Measurements from ENCODE around the gene CDO1. TPM values are rescaled to one million over a fixed set of nuclear protein-coding genes. Genes with fewer than 3 reads are reported as not detected.
A peak's percentile ranks its signal among the peaks of the same experiment; 100 is the strongest.

Gene CDO1
- total RNA-seq, 6 experiments from 2014 or later = 0.12 to 0.26 (median 0.18) TPM; not detected in 2

GRCh38 chr5:115840873-115841272 is 24.4 kb upstream of the CDO1 start:
- no peaks in the 10 kb centered on the region for H3K9me3 Mint-ChIP-seq
- H3K36me3 Mint-ChIP-seq (ENCODE audit: low read depth) = peaks cover 23% of the 10 kb centered on the region
- no peak for DNase-seq
- peaks cover 63% of the 10 kb centered on the region for H3K4me1 Mint-ChIP-seq (ENCODE audit: low read depth)
- H3K4me3 Mint-ChIP-seq = peak overlapping the region; percentile 92
- H3K27me3 Mint-ChIP-seq (ENCODE audit: insufficient read depth) = peaks cover 2% of the 10 kb centered on the region
- TF ChIP-seq CTCF (IDR thresholded peaks at IDR 0.05) = no peak
- peak overlapping the region; percentile 100 for H3K27ac Mint-ChIP-seq

- peak overlapping the region; percentile 38 for H3K27ac Mint-ChIP-seq
- H3K9me3 Mint-ChIP-seq = no peaks in the 10 kb centered on the region
These were observed 22.5 kb upstream of the CDO1 start for GRCh38 chr5:115838885-115839518.

DNA sequence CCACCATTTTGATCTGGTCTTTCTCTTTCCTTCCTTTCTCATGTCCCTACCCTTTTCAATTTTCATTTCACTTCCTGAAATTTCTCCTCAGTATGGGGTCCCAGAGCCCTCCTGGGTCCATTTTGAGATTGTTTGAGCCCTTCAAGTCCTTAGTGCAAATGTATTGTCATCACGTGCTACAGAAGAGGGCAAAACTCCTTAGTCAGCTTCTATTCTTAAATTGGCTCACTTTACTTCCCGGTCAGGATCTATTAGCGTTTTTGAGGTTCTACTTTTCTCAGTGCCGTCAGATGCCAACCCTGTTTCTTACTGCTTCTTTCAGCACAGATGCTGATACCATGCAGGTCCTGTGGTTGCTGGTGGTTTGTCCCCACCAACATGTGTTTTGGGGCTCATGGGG is 19.0 kb upstream of the CDO1 start:
- no peak overlapping the region for H3K27ac Mint-ChIP-seq
- TF ChIP-seq CTCF (IDR thresholded peaks at IDR 0.05) = no peak
- H3K4me1 Mint-ChIP-seq (ENCODE audit: low read depth) = peaks cover 54% of the 10 kb centered on the region
- H3K27me3 Mint-ChIP-seq (ENCODE audit: insufficient read depth) = no peaks in the 10 kb centered on the region
- DNase-seq = no peak
- peaks cover 41% of the 10 kb centered on the region for H3K36me3 Mint-ChIP-seq (ENCODE audit: low read depth)
- no peak overlapping the region for H3K4me3 Mint-ChIP-seq
- H3K9me3 Mint-ChIP-seq = no peaks in the 10 kb centered on the region

More at GRCh38 chr5:115838885-115839518, 22.5 kb upstream of the CDO1 start:
- TF ChIP-seq CTCF (IDR thresholded peaks at IDR 0.05) = peak; percentile 73
- peaks cover 54% of the 10 kb centered on the region for H3K4me1 Mint-ChIP-seq (ENCODE audit: low read depth)
- H3K36me3 Mint-ChIP-seq (ENCODE audit: low read depth) = peaks cover 35% of the 10 kb centered on the region
- H3K4me3 Mint-ChIP-seq = peak overlapping the region; percentile 92
- H3K27me3 Mint-ChIP-seq (ENCODE audit: insufficient read depth) = peaks cover 2% of the 10 kb centered on the region
- peak; percentile 47 for DNase-seq

DNA sequence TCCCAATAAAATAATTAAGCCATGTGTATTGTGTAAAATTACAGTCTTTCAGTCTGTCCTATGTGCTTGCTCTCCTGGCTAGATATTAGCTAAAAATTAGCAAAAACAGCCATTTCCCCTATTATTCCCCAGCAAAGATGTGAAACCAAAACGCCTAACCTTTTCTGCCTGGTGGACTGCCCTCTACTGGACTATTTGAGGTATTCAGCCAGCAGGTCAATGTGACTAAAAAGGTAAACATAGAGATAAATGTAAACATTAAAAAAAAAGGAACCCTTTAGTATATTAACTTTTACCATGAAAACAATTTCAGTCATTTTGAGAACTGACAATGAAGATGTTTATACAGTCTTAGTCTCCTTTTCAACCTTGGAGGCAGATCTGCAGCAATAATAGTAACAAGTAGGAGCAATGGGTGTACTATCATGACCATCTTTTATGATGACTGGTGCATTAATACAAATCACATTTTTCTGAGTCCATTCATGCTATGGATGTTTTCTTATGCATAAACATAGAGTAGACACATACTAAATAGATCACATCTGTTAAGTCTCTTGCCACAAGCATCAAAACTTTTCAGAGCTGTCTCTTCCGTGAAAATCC is 14.8 kb upstream of the CDO1 start:
- no peak overlapping the region for H3K4me3 Mint-ChIP-seq
- DNase-seq = peak; percentile 42
- peaks cover 34% of the 10 kb centered on the region for H3K36me3 Mint-ChIP-seq (ENCODE audit: low read depth)
- H3K27me3 Mint-ChIP-seq (ENCODE audit: insufficient read depth) = no peaks in the 10 kb centered on the region
- H3K4me1 Mint-ChIP-seq (ENCODE audit: low read depth) = peaks cover 16% of the 10 kb centered on the region
- 0 out of 2 replicates have a peak overlapping the region, but pooled peaks have one; percentile 5 for H3K27ac Mint-ChIP-seq
- TF ChIP-seq CTCF (IDR thresholded peaks at IDR 0.05) = peak; percentile 91
- H3K9me3 Mint-ChIP-seq = no peaks in the 10 kb centered on the region; the same call in 1 of the 2 replicates

DNA sequence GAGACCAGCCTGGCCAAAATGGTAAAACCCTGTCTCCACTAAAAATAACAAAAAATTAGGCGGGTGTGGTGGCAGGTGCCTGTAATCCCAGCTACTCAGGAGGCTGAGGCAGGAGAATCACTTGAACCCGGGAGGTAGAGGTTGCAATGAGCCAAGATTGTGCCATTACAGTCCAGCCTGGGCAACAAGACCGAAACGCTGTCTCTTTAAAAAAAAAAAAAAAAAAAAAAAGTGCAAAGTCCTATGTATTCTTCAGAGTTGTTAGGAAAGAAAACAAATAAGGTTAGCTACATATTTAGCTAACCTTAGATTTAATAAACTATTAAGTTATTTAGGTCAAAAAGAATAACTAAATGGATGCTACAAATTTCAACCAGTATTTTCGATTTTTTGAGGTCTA is 13.5 kb upstream of the CDO1 start:
- no peaks in the 10 kb centered on the region; the same call in none of the 2 replicates for H3K9me3 Mint-ChIP-seq
- H3K27ac Mint-ChIP-seq = no peak overlapping the region
- peaks cover 15% of the 10 kb centered on the region for H3K4me1 Mint-ChIP-seq (ENCODE audit: low read depth)
- DNase-seq = no peak
- H3K4me3 Mint-ChIP-seq = no peak overlapping the region
- peaks cover 26% of the 10 kb centered on the region for H3K36me3 Mint-ChIP-seq (ENCODE audit: low read depth)
- no peaks in the 10 kb centered on the region for H3K27me3 Mint-ChIP-seq (ENCODE audit: insufficient read depth)
- no peak for TF ChIP-seq CTCF (IDR thresholded peaks at IDR 0.05)
